Neuron (in vitro differentiated cells): ENCODE measurements around the gene LRRC26.
"Not testable (repeated sequence)": the region's sequence is repeated elsewhere in the genome, so short reads cannot be mapped to it uniquely, and the experiment has no call there.

Experiments used
- H2AFZ ChIP-seq: one replicate; pipeline ENCODE4 v1.6.1; 2013; ENCODE audit warnings: low read depth, mild to moderate bottlenecking, inconsistent platforms, low read length, moderate library complexity
- H3K27me3 ChIP-seq: one replicate; pipeline ENCODE4 v1.6.1; 2013; ENCODE audit warnings: low read length; ENCODE audit not compliant: insufficient read depth
- H3K36me3 ChIP-seq: one replicate; pipeline ENCODE4 v1.6.1; 2013; ENCODE audit warnings: low read length; ENCODE audit not compliant: insufficient read depth
- H3K4me1 ChIP-seq: one replicate; pipeline ENCODE4 v1.6.1; 2013; ENCODE audit warnings: low read length; ENCODE audit not compliant: insufficient read depth
- H3K4me3 ChIP-seq: 2 replicates; pipeline ENCODE4 v1.5.1; 2013; ENCODE audit warnings: mild to moderate bottlenecking, low read length, moderate library complexity
- H3K9me3 ChIP-seq: one replicate; pipeline ENCODE4 v1.6.1; 2013; ENCODE audit warnings: low read length

The LRRC26 gene

DNA sequence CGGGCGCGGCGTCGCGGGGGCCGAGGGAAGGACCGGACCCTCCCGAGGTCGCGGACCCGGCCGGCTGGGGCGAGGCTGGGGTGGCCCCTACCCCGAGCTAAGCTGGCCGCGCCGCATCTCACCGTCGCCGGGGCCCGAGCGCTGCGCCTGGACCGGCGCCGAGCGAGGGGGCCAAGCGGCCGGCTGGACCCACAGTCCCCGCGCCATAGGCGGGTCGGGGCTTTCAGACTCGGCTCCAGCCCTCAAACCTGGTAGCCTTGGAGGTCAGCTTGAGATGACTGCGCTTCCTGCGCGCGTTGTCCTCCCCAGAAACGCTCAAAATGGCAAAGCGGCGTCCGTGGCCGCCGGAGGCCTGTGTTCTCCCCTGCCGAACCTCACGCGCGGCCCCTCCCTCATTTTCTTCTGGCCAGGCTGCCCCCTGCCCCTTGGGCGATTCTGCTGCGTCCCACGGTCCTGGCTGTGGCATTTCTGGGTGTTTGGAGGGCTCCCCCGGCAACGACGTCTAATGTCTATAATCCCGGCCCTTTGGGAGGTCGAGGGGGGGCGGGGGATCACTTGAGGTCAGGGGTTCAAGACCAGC, 39.6 kb downstream of the LRRC26 start:
- H2AFZ ChIP-seq, result peak overlapping the region; percentile 23
- H3K27me3 ChIP-seq, result no peaks in the 10 kb centered on the region
- H3K4me3 ChIP-seq, result peak overlapping the region; percentile 86
- H3K4me1 ChIP-seq, result peaks cover 12% of the 10 kb centered on the region
- H3K36me3 ChIP-seq, result no peaks in the 10 kb centered on the region
- no peaks in the 10 kb centered on the region for H3K9me3 ChIP-seq

DNA sequence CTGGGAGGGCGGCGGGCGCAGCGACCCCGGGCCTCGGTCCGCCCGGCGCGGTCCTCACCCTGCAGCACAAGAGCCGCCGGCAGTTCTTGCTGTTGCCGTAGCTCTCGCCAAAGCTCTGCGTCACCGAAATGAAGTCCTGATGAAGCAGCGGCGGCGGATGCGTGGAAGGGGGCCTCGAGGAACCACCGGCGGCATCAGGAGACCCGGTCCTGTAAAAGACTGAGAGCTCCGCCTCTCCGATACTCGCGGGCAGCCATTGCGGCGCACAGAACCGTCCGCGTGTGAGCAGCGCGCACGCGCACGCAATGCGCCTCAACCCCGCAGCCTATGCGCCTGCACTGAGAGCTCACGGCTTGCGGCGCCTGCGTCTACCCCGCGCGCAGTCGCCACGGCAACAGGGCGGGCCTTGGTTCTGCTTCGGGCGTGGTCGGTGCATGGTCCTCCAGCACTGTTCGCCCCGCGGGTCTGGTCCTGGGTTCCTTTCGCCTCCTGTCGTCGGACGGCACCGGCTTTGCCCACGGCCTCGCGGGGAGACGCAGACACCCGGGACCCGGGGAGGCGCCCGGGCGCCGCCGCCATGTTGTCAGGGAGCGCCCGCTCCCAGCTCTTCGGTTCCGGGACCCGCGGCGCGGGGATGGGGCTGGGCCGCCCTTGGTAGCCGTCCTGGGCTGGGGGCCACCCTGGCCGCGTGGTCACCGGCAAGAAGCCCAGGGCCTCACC, 40.2 kb downstream of the LRRC26 start:
- no peaks in the 10 kb centered on the region for H3K36me3 ChIP-seq

DNA sequence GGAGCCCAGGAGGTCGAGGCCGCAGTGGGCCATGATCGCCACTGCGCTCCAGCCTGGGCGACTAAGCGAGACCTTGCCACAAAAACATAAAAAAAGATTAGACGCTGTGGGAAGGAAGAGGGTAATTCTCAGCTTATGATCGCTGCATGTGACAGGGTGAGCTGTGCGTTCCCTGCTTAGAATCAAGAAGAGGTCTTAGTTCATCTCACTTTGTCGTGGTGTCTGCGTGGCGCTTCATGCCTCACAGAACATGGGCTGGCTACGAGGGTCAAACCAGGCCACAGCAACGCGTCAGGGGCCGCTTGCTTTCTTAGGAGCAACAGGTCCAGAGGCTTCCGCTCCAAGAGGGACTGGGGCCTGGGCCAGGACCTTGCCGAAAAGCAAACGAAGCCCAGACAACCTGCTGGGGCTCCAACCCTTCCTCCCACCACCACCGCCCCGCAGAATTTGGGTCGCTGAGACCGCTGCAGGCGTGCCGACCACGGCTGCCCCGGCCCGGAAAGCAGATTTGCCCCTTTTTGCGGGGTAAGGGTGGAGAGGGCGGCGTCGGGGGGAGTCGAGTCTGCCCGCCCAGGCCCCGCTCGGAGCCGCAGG, 40.9 kb downstream of the LRRC26 start:
- no peaks in the 10 kb centered on the region for H3K36me3 ChIP-seq
- peak overlapping the region; percentile 86 for H3K4me3 ChIP-seq
- peak overlapping the region; percentile 23 for H2AFZ ChIP-seq
- no peaks in the 10 kb centered on the region for H3K9me3 ChIP-seq
- H3K27me3 ChIP-seq, result no peaks in the 10 kb centered on the region
- H3K4me1 ChIP-seq, result peaks cover 12% of the 10 kb centered on the region

More for the DNA sequence above, 40.2 kb downstream of the LRRC26 start:
- Histone ChIP-seq H3K4me3 (peak overlapping the region; percentile 86), H3K27me3 (no peaks in the 10 kb centered on the region), H2AFZ (peak overlapping the region; percentile 23), H3K9me3 (no peaks in the 10 kb centered on the region), H3K4me1 (peaks cover 12% of the 10 kb centered on the region)

DNA sequence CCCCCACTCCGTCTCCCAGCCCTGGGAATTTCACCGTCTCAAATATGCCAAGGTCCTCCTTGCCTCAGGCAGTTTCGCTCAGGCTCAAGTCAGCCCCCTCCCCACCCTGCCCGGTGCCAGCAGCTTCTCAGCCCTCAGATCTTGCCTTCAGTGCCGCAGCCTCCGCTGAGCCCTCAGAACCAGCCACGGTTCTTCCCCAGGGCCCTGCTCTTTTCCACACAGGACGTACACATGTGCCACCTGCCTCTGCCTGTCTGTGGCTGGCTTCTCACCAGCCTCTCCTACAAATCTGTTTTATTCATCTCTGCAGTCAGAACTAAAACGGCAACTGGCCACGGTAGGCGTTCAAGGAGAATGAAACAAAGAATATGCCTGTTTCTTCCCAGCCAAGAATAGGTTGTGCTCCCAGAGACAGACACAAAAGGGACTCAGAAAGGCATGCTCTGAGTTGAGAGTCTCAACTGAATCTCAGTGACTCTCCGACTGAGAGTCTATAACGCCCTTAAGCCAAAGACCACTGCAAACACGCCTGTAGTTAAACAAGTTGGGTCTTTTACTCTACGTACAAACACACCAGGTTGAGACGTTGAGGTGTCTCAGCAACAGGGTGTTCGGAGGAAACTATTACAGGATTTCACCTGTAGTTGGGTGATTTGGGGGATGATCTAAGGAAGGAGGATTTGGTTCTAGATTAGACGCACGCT, 41.5 kb downstream of the LRRC26 start:
- Histone ChIP-seq H3K4me3 (peak overlapping the region; percentile 86), H2AFZ (no peak overlapping the region), H3K27me3 (no peaks in the 10 kb centered on the region), H3K36me3 (no peaks in the 10 kb centered on the region), H3K4me1 (peaks cover 12% of the 10 kb centered on the region), H3K9me3 (no peaks in the 10 kb centered on the region)

DNA sequence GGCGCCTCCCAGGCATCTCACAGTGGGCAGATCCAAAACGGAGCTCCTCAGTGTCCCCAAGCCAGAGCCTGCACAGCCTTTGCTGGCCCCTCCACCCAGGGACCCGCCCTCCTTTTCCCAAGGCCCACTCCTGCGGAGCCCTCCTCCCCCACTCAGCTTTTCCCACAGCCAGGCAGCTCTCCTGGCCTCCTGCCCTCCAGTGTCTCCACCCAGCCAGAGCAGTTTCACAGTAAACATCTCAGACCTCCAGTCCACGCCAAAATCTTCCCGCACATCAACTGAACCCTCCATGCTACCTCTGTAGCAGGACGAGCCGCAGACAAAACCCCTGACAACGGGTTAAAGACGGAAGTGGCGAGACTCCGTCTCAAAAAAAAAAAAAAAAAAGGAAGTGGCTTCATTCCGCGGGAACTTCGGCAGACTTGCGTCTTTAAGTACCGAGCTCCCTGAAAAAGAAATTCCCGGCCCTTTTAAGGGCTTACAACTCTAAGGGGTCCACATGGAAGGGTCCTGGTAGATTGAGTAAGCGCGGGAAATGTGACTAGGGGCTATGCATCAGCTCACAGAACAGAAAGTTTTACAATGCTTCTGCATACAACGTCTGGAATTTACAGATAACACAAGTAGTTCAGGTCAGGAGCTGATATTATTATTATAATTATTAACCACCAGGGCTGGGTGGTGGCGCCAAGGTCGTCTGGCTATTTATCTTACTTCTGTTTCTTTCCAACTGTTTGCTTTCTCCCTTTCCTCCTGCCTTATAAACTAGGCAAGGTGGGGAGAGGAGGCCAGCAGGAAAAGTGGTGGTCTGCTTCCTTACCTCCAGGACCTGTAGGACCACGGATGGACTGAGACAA, 42.3 kb downstream of the LRRC26 start:
- peaks cover 12% of the 10 kb centered on the region for H3K4me1 ChIP-seq
- H2AFZ ChIP-seq, result no peak overlapping the region
- H3K9me3 ChIP-seq, result no peaks in the 10 kb centered on the region
- no peaks in the 10 kb centered on the region for H3K36me3 ChIP-seq
- H3K27me3 ChIP-seq, result no peaks in the 10 kb centered on the region
- H3K4me3 ChIP-seq, result no peak overlapping the region

DNA sequence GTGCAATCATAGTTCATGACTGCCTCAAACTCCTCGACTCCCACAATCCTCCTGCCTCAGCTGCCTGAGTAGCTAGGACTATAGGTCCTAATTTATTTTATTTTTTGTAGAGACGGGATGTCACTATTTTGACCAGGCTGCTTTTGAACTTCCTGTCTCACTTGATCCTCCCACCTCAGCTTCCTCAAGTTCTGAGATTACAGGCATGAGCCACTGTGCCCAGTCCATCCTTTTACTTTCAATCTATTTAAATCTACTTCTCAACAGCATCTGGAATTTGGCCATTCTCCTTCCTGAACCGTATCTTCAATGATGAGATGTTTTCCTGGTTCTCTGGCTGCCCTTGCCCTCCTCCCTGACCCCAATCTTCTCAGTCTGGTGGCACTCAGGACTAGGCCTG, 43.1 kb downstream of the LRRC26 start:
- H3K36me3 ChIP-seq, result no peaks in the 10 kb centered on the region
- peaks cover 16% of the 10 kb centered on the region for H3K4me1 ChIP-seq
- H3K4me3 ChIP-seq, result no peak overlapping the region
- H3K27me3 ChIP-seq, result no peaks in the 10 kb centered on the region
- H3K9me3 ChIP-seq, result no peaks in the 10 kb centered on the region
- H2AFZ ChIP-seq, result no peak overlapping the region

DNA sequence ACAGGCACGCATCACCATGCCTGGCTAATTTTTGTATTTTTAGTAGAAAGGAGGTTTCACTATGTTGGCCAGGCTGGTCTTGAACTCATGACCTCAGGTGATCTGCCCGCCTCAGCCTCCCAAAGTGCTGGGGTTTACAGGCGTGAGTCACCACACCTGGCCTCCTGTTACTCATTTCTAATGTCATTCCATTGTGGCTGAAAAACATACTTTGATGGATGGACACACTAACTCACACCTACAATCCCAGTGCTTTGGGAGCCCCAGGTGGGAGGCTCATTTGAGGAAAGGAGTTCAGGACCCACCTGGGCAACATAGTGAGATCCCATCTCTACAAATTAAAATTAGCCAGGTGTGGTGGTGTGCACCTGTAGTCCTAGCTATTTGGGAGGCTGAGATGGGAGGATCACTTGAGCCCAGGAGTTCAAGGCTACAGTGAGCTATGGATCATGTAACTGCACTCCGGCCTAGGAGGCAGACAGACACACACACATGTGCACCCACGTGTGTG, 45.8 kb downstream of the LRRC26 start:
- peaks cover 18% of the 10 kb centered on the region for H3K4me1 ChIP-seq
- not testable (repeated sequence) for H3K9me3 ChIP-seq, H3K4me3 ChIP-seq, H3K36me3 ChIP-seq, H3K27me3 ChIP-seq, H2AFZ ChIP-seq

DNA sequence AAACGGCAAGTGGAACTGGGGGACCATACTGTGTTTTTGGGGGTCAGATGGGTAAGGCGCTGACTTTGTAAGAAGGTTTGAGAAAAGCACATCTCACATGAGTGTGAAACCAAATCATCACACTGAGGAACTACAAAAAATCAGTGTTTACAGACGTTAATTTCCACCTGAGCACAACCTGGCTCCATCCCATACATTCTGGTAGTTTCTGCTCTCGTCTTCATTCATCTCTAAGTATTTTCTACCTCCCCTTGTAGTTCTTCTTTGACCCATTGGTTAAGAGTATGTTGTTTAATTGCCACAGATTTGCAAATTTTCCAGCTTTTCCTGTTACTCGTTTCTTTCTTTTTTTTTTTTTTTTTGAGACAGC, 46.4 kb downstream of the LRRC26 start:
- H3K27me3 ChIP-seq, result no peaks in the 10 kb centered on the region
- H3K4me1 ChIP-seq, result peaks cover 13% of the 10 kb centered on the region
- H3K36me3 ChIP-seq, result no peaks in the 10 kb centered on the region
- no peak overlapping the region for H2AFZ ChIP-seq
- no peaks in the 10 kb centered on the region for H3K9me3 ChIP-seq
- H3K4me3 ChIP-seq, result no peak overlapping the region

DNA sequence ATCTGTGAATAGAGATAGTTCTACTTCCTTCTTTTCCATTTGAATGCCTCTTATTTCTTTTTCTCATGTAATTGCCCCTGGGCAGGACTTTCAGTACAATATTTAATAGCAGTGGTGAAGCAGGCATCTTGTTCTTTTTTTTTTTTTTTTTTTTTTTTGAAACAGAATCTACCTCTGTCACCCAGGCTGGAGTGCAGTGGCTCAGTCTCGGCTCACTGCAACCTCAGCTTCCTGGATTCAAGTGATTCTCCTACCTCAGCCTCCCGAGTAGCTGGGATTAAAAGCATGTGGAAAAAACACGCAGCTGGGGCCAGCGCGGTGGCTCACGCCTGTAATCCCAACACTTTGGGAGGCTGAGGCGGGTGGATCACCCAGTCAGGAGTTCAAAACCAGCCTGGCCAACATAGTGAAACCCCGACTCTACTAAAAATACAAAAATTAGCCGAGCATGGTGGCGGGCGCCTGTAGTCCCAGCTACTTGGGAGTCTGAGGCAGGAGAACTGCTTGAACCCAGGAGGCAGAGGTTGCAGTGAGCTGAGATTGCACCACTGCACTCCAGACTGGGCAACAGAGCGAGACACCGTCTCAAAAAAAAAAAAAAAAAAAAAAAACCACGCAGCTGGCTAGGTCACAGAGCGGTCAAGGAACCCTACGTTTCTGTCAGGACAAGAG, 46.9 kb downstream of the LRRC26 start:
- not testable (repeated sequence) for H3K36me3 ChIP-seq, H3K4me1 ChIP-seq, H3K9me3 ChIP-seq, H3K27me3 ChIP-seq, H3K4me3 ChIP-seq, H2AFZ ChIP-seq

DNA sequence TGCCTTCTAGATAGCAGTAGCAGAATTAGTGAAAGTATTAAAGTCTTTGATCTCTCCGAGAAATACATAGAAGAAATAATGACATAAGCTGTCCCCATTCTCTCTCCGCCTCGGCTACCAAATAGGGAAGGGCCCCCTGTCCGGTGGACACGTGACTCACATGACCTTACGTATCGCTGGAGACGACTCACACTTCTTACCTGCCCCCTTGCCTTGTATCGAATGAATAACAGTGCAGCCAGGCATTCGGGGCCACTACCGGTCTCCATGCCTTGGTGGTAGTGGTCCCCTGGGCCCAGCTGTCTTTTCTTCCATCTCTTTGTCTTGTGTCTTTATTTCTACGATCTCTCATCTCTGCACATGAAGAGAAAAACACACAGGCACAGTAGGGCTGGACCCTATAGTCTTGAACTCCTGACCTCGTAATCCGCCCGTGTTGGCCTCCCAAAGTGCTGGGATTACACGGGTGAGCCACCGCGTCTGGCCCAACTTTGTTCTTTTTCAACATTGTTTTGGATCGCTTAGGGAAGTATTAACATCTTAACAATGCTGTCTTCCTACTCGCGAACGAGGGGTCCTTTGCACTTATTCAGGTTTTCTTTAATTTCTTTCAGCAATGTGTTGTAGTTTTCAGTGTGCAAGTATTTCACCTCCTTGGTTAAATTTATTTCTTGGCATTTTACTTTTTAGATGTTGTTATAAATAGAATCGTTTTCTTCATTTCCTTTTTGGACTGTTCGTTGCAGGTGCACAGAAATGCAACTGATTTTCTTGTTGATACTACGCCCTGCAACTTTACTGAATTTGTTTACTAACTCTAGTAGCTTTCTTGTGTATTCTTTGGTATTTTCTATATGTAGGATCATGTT, 47.7 kb downstream of the LRRC26 start:
- H3K9me3 ChIP-seq, H3K4me3 ChIP-seq, H3K36me3 ChIP-seq, H3K27me3 ChIP-seq, H2AFZ ChIP-seq: not testable (repeated sequence)
- peaks cover 10% of the 10 kb centered on the region for H3K4me1 ChIP-seq
